WTC11 (cell line): ENCODE results near the gene GPR149.

Experiments used
- ZNF232 ChIP-seq: sonication (generic); formaldehyde crosslinking; IDR thresholded peaks from 2 replicates; pipeline ENCODE4 v1.8.0; 2022; ENCODE audit warnings: mild to moderate bottlenecking, missing genetic modification reagents
- TF ChIP-seq, protein P1 (sequence below): fragments of 200-600 bp; IDR thresholded peaks from 2 replicates; pipeline ENCODE4 v1.8.0; 2022; ENCODE audit warnings: antibody characterized with exemption
- TF ChIP-seq, protein P2 (sequence below): fragments of 250-450 bp; sonication (Bioruptor Pico); IDR thresholded peaks from 2 replicates; pipeline ENCODE4 v1.9.0; 2021; ENCODE audit warnings: moderate library complexity, mild to moderate bottlenecking, inconsistent platforms, borderline replicate concordance

DNA sequence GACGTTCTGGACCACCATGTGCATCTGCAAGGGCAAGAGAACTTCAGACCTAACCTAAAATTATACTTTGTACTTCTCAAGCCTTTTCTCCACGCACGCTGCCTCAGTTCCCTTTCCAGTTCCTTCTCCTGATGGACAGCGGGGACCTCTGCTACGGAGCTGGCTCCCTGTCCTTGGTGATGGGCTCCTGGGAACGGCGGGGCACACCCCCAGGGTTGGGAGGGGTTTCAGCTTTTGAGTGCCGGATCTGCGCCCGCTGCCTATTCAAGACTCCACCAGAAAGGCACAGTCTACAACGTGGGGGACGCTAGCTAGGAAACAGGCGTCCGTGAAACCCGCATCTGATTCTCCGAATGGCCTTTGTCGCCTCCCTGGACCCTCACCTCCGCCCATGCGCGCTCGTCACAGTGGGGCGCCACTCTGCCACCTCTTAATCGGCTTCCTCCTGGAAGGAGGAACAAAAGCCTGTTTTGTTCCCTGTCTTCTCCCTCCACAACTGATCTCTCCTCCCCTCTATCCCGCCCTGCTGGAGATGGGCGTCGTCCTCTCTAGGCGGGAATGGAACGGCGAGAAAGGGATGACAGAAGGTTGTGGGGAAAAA is 2.2 kb downstream of the GPR149 start:
- TF ChIP-seq, protein P1, sequence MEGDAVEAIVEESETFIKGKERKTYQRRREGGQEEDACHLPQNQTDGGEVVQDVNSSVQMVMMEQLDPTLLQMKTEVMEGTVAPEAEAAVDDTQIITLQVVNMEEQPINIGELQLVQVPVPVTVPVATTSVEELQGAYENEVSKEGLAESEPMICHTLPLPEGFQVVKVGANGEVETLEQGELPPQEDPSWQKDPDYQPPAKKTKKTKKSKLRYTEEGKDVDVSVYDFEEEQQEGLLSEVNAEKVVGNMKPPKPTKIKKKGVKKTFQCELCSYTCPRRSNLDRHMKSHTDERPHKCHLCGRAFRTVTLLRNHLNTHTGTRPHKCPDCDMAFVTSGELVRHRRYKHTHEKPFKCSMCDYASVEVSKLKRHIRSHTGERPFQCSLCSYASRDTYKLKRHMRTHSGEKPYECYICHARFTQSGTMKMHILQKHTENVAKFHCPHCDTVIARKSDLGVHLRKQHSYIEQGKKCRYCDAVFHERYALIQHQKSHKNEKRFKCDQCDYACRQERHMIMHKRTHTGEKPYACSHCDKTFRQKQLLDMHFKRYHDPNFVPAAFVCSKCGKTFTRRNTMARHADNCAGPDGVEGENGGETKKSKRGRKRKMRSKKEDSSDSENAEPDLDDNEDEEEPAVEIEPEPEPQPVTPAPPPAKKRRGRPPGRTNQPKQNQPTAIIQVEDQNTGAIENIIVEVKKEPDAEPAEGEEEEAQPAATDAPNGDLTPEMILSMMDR, result no peak
- TF ChIP-seq, protein P2, sequence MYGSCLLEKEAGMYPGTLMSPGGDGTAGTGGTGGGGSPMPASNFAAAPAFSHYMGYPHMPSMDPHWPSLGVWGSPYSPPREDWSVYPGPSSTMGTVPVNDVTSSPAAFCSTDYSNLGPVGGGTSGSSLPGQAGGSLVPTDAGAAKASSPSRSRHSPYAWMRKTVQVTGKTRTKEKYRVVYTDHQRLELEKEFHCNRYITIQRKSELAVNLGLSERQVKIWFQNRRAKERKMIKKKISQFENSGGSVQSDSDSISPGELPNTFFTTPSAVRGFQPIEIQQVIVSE (CRISPR knock-in tag), result no peak
- TF ChIP-seq ZNF232 (CRISPR knock-in tag), result no peak
